GM10266 (cell line): ENCODE data around the gene MEIS1.

Experiments used
- DNase-seq: peaks from one replicate; pipeline ENCODE4 v3.0.0; 2012; ENCODE audit errors: extremely low spot score
- TF ChIP-seq, protein P1 (sequence below): IDR thresholded peaks from 2 replicates; pipeline ENCODE4 v1.5.1; 2012; ENCODE audit warnings: mild to moderate bottlenecking, low read depth; ENCODE audit not compliant: control insufficient read depth, insufficient read depth; ENCODE audit errors: missing control alignments

MEIS1 gene

DNA sequence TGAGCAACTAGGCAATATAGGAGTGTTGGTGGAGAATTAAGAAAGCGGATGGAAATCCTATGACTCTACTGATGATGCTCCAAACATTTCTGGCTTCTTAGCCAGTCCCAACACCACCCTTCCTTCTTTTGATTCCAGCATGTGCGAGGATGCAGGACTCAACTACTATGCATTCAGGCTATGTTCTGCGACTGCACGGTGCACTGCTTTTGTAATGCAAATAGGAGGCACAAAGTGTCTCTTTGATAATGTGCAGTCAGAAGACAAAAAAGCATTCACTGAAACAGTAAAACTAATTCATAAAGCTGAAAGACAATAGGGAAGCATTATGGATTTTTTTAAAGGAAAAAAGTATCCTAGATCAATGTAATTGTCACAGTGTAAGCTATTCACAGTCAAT, 106.7 kb downstream of the MEIS1 start:
- TF ChIP-seq, protein P1, sequence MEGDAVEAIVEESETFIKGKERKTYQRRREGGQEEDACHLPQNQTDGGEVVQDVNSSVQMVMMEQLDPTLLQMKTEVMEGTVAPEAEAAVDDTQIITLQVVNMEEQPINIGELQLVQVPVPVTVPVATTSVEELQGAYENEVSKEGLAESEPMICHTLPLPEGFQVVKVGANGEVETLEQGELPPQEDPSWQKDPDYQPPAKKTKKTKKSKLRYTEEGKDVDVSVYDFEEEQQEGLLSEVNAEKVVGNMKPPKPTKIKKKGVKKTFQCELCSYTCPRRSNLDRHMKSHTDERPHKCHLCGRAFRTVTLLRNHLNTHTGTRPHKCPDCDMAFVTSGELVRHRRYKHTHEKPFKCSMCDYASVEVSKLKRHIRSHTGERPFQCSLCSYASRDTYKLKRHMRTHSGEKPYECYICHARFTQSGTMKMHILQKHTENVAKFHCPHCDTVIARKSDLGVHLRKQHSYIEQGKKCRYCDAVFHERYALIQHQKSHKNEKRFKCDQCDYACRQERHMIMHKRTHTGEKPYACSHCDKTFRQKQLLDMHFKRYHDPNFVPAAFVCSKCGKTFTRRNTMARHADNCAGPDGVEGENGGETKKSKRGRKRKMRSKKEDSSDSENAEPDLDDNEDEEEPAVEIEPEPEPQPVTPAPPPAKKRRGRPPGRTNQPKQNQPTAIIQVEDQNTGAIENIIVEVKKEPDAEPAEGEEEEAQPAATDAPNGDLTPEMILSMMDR, result no peak

DNA sequence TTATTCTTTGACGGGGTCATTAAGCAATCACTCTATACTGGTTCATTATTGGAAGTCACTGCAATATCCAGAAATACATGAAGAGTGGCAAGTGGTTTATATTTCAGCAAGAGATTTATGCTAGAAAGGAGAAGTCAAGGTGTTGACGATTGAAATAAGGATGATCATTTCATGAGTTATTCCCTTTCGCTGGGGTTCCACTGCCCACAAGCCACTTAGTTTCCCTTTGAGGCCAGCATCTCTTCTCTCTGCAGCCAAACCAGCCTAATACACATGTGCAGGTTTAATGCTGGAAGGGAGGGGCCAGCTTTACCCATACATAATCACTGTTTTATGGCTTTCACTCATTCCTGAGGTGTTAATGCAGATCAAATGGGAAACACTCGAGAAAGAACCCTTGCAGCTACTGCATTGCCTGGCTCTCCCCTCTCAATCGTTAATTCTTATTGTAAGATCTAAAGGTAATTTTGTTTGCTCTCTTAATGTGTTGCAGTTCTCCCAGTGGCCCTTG, 108.4 kb downstream of the MEIS1 start:
- DNase-seq, result no peak
- TF ChIP-seq, protein P1, result no peak

More for the DNA sequence above, 106.7 kb downstream of the MEIS1 start:
- no peak for DNase-seq

DNA sequence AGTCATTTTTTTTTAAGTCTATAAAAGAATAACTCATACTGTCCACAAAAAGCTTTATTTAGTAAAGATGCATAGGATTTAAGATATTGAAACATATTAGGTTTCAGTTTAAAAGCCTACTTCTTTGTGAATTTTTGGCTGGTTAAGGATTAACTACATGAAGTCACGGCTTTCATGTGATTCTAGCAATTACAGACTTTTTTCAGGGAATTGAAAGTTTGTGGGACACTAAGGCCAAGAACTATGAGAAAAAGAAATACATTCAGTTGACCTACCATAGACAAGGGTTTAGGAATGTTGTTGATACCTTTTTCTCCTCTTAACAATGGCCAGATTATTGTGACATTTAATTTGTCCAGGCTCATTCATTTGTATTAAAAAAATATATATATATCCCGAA, 109.3 kb downstream of the MEIS1 start:
- TF ChIP-seq, protein P1, result no peak
- no peak for DNase-seq

DNA sequence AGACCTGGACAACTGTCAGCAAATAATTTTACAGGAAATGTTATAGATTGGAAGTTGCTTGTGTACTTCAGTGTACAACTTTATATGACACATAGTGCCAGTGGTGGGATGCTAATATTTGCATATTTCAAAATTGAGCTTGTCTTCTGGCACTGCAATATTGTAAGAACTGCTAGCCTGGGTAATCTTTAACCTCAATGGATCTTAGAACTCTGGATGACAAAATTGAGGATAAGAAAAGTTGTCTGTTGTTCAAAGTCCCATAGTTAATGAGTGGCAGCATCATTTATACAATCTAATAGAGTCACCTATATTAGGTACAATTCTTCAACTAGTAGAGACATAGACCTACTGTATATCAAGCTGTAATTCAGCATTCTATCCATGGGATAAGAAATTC, 110.3 kb downstream of the MEIS1 start:
- DNase-seq, result no peak
- TF ChIP-seq, protein P1, result no peak

DNA sequence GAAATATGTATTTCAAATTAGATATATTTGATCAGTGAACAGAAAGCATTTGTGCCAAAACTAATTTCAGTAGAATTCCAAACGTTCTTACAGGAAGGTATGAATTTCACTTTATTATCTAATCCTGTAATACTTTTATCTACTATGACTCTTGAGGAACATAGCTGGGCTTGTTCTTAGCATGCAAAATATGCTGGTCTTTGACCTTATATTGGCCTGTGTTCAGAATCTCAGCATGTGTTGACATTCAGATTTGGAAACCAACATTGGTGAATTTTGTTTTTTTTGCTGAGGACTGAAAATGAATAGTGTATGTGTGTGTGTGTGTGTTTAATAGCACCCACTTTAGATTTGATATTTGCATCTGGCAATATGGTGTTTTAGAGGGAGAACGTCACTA, 112.2 kb downstream of the MEIS1 start:
- no peak for DNase-seq
- TF ChIP-seq, protein P1, result no peak

DNA sequence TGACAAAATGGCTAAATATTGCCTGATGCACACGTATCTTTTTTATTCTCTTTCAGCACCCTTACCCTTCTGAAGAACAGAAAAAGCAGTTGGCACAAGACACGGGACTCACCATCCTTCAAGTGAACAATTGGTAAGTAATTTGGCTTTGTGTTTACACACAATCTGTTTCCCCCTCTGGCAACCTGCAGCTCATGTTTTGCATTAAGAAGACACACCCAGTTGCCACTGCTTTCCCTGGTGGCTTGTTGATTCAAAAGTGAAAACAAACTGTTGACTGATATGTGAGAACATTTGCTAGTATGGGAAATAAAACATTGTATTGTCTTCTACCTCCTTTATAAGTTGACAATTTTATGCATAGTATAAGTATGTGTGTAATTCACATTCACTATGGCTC, 113.0 kb downstream of the MEIS1 start:
- no peak for DNase-seq
- TF ChIP-seq, protein P1, result no peak

DNA sequence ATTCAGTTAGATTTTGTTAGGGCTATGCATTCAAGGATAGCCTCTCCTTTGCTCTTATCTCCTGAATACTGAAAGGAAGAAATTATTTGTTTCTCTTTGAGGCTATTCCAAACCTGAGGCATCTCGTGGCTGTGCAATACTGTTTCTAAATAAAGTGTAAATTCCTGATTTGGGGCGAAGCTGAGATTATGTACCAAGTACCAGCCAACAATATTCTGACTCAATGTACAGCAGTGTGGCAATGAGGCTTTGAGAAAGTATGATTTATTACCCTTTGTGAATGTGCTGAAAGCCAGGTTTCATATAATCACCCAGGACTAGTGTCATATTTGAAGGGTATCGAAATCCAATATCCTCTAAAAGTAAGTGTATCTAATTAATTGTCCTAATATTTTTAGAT, 113.5 kb downstream of the MEIS1 start:
- TF ChIP-seq, protein P1, result no peak
- no peak for DNase-seq
